Right lobe of liver (tissue), 4 donors: Measurements from ENCODE around the gene EPB41.

Source experiments
- CTCF ChIP-seq, 4 donors: fragments of 200-600 bp in 3 of 4; fragments of 450-650 bp in 1 of 4; IDR thresholded peaks; one replicate each; pipeline versions ENCODE4 v1.5.1 to v1.8.0; 2016 to 2022; ENCODE audit warnings: antibody characterized with exemption in 4 of 4, mild to moderate bottlenecking in 2 of 4
- POLR2A ChIP-seq: fragments of 450-650 bp; IDR thresholded peaks from one replicate; pipeline ENCODE4 v1.6.1; 2017; ENCODE audit warnings: antibody characterized with exemption, mild to moderate bottlenecking
- donor health status: DM: no; HTN: no; CAD: no.
- donor health status: DM: no; HTN: no; CAD: no.
- donor health status: DM: no; HTN: yes; CAD: no.

- TF ChIP-seq CTCF (IDR thresholded peaks at IDR 0.05) (no peak), POLR2A (no peak)
Observed at GRCh38 chr1:29099286-29099685, 184.9 kb downstream of the EPB41 start.
